ENCODE measurements around the gene PACS2. TPM values are rescaled to one million over a fixed set of nuclear protein-coding genes. Genes with fewer than 3 reads are reported as not detected.

Gene PACS2
- total RNA-seq, 2 experiments from 2014 or later: 32.9 to 38.5 TPM

- peak; percentile 43 for DNase-seq
- peaks cover 8% of the 10 kb centered on the region for H3K36me3 Mint-ChIP-seq (ENCODE audit: low read depth)
- peak within 1 kb of the TSS; percentile 86 for H3K4me3 Mint-ChIP-seq
- no peaks in the 10 kb centered on the region for H3K9me3 Mint-ChIP-seq (ENCODE audit: insufficient read depth)
- peaks cover 41% of the 10 kb centered on the region for H3K4me1 Mint-ChIP-seq (ENCODE audit: low read depth)
- H3K27me3 Mint-ChIP-seq (ENCODE audit: low read depth): no peaks in the 10 kb centered on the region
- ChIA-PET POLR2A (interaction anchor here (0.9 kb wide), 1 partner anchor 20 kb away, joined by 5 read pairs; no protein-coding TSS in a partner anchor), CTCF (interaction anchor here (2.2 kb wide), 1 partner anchor 49 kb away, joined by 10 read pairs; no protein-coding TSS in a partner anchor)
- H3K27ac Mint-ChIP-seq: peak within 1 kb of the TSS; percentile 92
- ATAC-seq: peak; percentile 75
These were observed 104.9 kb downstream of the PACS2 start, which contains the start of gene MTA1 for GRCh38 chr14:105419195-105420091. Gene MTA1, plus strand, starts transcription at chr14:105419827. Its CDS starts 209 bp downstream, at chr14:105420036.

DNA sequence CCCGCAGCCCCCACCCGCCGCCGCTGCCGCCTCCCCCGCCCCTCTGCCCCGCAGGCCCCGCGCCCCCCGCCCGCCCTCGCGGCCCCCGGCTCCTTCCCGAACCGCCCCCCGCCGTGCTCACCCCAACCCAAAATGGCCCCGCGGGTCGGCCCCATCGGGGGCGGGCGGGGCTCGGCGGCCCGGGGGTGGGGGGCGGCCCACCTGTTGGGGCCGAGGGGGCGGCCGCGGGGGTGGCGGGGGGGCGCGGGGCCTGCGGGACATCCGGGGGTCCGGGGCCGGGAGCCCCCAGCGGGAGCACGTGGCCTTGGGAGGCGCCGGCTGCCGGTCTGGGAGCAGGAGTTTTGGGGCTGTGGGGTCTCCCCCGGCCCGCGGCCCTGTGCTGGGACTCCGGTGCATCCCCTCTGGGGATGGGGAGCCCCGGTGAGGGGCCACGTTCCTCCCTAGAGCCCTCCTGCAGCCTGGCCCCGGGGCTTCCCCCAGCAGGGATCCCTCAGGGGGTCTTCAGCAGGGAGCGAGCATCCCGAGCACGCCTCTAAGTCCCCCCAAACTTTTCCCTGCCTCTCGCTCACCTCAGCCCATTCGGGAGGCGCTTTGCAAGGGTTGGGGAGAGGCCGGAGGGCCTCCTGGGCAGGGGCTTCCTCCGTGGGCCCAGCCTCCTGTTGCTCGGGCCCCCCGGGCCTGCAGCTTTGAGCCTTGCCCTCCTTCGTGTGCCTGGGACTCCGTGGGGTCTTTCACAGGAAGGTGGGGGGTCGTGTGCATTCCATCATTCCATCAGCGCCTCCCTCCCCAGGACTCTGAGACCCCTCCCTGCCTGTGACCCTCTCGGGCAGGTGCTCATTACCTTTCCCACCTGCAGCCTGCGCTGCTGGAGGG, 105.8 kb downstream of the PACS2 start:
- no peak for DNase-seq
- CTCF ChIA-PET: interaction anchor here (1.6 kb wide), 1 partner anchor 28 kb away, joined by 5 read pairs; no protein-coding TSS in a partner anchor
- Mint-ChIP-seq H3K27ac (peak overlapping the region; percentile 92), H3K4me3 (peak overlapping the region; percentile 86), H3K27me3 (ENCODE audit: low read depth) (no peaks in the 10 kb centered on the region), H3K4me1 (ENCODE audit: low read depth) (peaks cover 36% of the 10 kb centered on the region), H3K36me3 (ENCODE audit: low read depth) (peaks cover 11% of the 10 kb centered on the region), H3K9me3 (ENCODE audit: insufficient read depth) (no peaks in the 10 kb centered on the region)
- POLR2A ChIA-PET: interaction anchor here (1.0 kb wide), 1 partner anchor 21 kb away, joined by 3 read pairs; no protein-coding TSS in a partner anchor
- peak; percentile 12 for ATAC-seq

GRCh38 chr14:105420974-105421674, 106.6 kb downstream of the PACS2 start:
- POLR2A ChIA-PET: interaction anchor here (1.0 to 1.2 kb wide), 3 partner anchors 13 to 22 kb away, joined by 3 read pairs; no protein-coding TSS in a partner anchor
- Mint-ChIP-seq H3K36me3 (ENCODE audit: low read depth) (peaks cover 14% of the 10 kb centered on the region), H3K27me3 (ENCODE audit: low read depth) (no peaks in the 10 kb centered on the region), H3K27ac (peak overlapping the region; percentile 92), H3K4me3 (peak overlapping the region; percentile 86), H3K9me3 (ENCODE audit: insufficient read depth) (no peaks in the 10 kb centered on the region), H3K4me1 (ENCODE audit: low read depth) (peaks cover 33% of the 10 kb centered on the region)
- ATAC-seq: no peak
- DNase-seq: no peak
- CTCF ChIA-PET: interaction anchor here (0.7 to 1.6 kb wide), 3 partner anchors 27 to 329 kb away, joined by 3 to 5 read pairs (median 3); no protein-coding TSS in a partner anchor

GRCh38 chr14:105421723-105422615, 107.4 kb downstream of the PACS2 start:
- Mint-ChIP-seq H3K4me3 (peak overlapping the region; percentile 86), H3K9me3 (ENCODE audit: insufficient read depth) (no peaks in the 10 kb centered on the region), H3K36me3 (ENCODE audit: low read depth) (peaks cover 21% of the 10 kb centered on the region), H3K27me3 (ENCODE audit: low read depth) (no peaks in the 10 kb centered on the region), H3K27ac (peak overlapping the region; percentile 92), H3K4me1 (ENCODE audit: low read depth) (peaks cover 35% of the 10 kb centered on the region)
- POLR2A ChIA-PET: interaction anchor here (1.0 to 1.2 kb wide), 3 partner anchors 12 to 23 kb away, joined by 3 read pairs; no protein-coding TSS in a partner anchor
- CTCF ChIA-PET: interaction anchor here (0.7 to 1.6 kb wide), 4 partner anchors 26 to 330 kb away, joined by 3 to 5 read pairs (median 3); no protein-coding TSS in a partner anchor
- no peak for DNase-seq
- ATAC-seq: no peak

- Mint-ChIP-seq H3K4me1 (ENCODE audit: low read depth) (peaks cover 44% of the 10 kb centered on the region), H3K27ac (peak overlapping the region; percentile 43), H3K36me3 (ENCODE audit: low read depth) (peaks cover 28% of the 10 kb centered on the region), H3K27me3 (ENCODE audit: low read depth) (no peaks in the 10 kb centered on the region), H3K9me3 (ENCODE audit: insufficient read depth) (no peaks in the 10 kb centered on the region), H3K4me3 (no peak overlapping the region)
- ChIA-PET POLR2A (no interaction called here), CTCF (interaction anchor here (0.7 kb wide), 1 partner anchor 52 kb away, joined by 3 read pairs; no protein-coding TSS in a partner anchor)
- DNase-seq: no peak
- no peak for ATAC-seq
These were observed 108.3 kb downstream of the PACS2 start for GRCh38 chr14:105422695-105423487.

DNA sequence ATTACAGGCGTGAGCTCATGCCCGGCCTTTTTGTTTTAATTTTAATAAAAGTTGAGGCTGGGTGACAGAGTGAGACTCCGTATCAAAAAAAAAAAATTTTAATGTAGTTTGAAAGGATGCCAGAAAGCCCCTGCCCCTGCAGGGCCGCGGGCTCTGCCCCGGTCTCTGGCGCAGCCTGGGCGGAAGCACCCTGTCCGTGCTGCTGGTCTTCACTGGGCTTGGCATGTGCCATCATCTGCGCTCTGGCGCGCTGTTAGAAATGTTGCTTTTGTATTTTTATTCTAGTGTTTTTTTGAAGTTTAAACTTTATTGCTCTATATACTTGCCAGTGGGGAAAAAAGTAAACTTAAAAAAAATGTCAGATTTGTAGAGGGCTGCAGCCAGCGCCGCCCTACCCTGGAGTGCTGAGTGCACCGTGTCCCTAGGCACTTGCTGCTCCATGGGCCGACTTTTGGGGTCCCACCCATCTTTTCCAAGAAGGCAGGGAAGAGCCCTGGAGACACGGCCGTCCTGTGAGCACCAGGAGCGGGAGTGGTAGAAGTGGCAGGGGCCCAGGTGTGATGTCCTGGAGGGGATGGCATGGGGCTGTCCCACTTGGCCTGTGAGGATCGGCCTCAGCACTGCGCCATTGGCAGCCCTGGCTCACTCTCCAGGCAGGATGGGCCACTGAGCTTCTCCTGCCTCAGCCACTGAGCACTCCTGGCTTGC, 109.1 kb downstream of the PACS2 start:
- peaks cover 48% of the 10 kb centered on the region for H3K4me1 Mint-ChIP-seq (ENCODE audit: low read depth)
- no peak for ATAC-seq
- DNase-seq: no peak
- no peak overlapping the region for H3K27ac Mint-ChIP-seq
- ChIA-PET CTCF (no interaction called here), POLR2A (no interaction called here)
- peaks cover 32% of the 10 kb centered on the region for H3K36me3 Mint-ChIP-seq (ENCODE audit: low read depth)
- no peak overlapping the region for H3K4me3 Mint-ChIP-seq
- no peaks in the 10 kb centered on the region for H3K27me3 Mint-ChIP-seq (ENCODE audit: low read depth)
- H3K9me3 Mint-ChIP-seq (ENCODE audit: insufficient read depth): no peaks in the 10 kb centered on the region

- CTCF ChIA-PET: no interaction called here
- no peak for DNase-seq
- H3K27ac Mint-ChIP-seq: no peak overlapping the region
- no peak for ATAC-seq
- H3K4me3 Mint-ChIP-seq: no peak overlapping the region
- peaks cover 34% of the 10 kb centered on the region for H3K36me3 Mint-ChIP-seq (ENCODE audit: low read depth)
- no peaks in the 10 kb centered on the region for H3K27me3 Mint-ChIP-seq (ENCODE audit: low read depth)
- peaks cover 42% of the 10 kb centered on the region for H3K4me1 Mint-ChIP-seq (ENCODE audit: low read depth)
- no peaks in the 10 kb centered on the region for H3K9me3 Mint-ChIP-seq (ENCODE audit: insufficient read depth)
- POLR2A ChIA-PET: interaction anchor here (0.8 kb wide), 1 partner anchor 56 kb away, joined by 3 read pairs; no protein-coding TSS in a partner anchor
These were observed 110.3 kb downstream of the PACS2 start for GRCh38 chr14:105424861-105425260.

- ChIA-PET POLR2A (no interaction called here), CTCF (no interaction called here)
- DNase-seq: no peak
- H3K4me1 Mint-ChIP-seq (ENCODE audit: low read depth): peaks cover 41% of the 10 kb centered on the region
- no peak overlapping the region for H3K27ac Mint-ChIP-seq
- H3K4me3 Mint-ChIP-seq: no peak overlapping the region
- no peaks in the 10 kb centered on the region for H3K27me3 Mint-ChIP-seq (ENCODE audit: low read depth)
- no peak for ATAC-seq
- H3K9me3 Mint-ChIP-seq (ENCODE audit: insufficient read depth): no peaks in the 10 kb centered on the region
- peaks cover 42% of the 10 kb centered on the region for H3K36me3 Mint-ChIP-seq (ENCODE audit: low read depth)
These were observed 111.3 kb downstream of the PACS2 start for GRCh38 chr14:105425823-105426247.

DNA sequence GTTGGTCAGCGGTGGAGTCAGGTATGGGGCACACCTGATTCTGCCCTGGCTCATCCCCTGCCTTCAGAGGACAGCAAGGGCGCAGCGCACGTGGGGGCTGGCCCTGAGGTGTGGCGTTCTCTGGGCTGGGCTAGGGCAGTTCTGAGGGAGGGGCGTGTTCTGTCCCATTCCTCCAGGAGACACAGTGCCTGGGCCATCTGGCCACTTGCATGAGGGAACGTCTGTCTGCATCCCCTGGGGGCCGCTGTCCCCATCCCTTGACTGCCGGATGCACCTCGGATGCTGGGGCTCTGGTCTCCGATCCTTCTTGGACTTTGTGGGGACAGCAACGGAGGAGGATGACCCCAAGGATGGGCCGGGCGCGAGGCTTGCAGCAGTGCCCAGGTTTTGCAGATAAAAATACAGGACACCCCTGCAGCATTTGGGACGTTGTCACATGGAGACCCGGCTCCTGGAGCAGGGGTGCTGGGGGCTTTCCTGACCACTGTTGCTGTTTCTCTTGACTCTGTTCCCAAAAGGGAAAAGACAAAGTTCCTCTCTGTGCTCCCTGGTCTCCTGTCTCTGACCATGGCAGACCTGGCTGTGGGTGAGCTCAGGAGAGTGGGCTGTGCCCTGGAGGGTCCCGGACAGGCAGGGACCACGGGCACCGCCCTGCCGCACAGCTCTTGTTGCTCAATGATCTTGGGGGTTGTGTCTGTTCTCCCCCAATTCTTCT, 112.0 kb downstream of the PACS2 start:
- Mint-ChIP-seq H3K4me1 (ENCODE audit: low read depth) (peaks cover 33% of the 10 kb centered on the region), H3K9me3 (ENCODE audit: insufficient read depth) (no peaks in the 10 kb centered on the region), H3K4me3 (no peak overlapping the region), H3K36me3 (ENCODE audit: low read depth) (peaks cover 48% of the 10 kb centered on the region), H3K27ac (no peak overlapping the region), H3K27me3 (ENCODE audit: low read depth) (no peaks in the 10 kb centered on the region)
- ChIA-PET CTCF (no interaction called here), POLR2A (no interaction called here)
- ATAC-seq (no peak), DNase-seq (no peak)

Data from activated CD8-positive, alpha-beta T cell treated with anti-CD3 and anti-CD28 coated beads, Interleukin-2, amount 10 ng/mL, durations not matched to agents 7 days and 5 days (primary cell).